Astrocyte of the cerebellum (primary cell): ENCODE results near the gene OLFM1.

ENCODE experiments used
- DNase-seq: peaks from one replicate; pipeline ENCODE4 v3.0.0-alpha.2; 2011; ENCODE audit warnings: low read depth
- H3K4me3 ChIP-seq: 2 replicates; pipeline ENCODE4 v1.5.1; 2011; ENCODE audit warnings: mild to moderate bottlenecking, low read depth, low read length, moderate library complexity
- in situ Hi-C: cut with HindIII; loops from 2 replicates; pipeline ENCODE4 v1.10.0; 2017; ENCODE audit warnings: low sequenced_read_pairs
- TF ChIP-seq, protein P1 (sequence below): IDR thresholded peaks from 2 replicates; pipeline ENCODE4 v1.5.1; 2012; ENCODE audit warnings: low read length, low read depth, moderate library complexity, mild to moderate bottlenecking; ENCODE audit errors: missing control alignments

OLFM1 gene

DNA sequence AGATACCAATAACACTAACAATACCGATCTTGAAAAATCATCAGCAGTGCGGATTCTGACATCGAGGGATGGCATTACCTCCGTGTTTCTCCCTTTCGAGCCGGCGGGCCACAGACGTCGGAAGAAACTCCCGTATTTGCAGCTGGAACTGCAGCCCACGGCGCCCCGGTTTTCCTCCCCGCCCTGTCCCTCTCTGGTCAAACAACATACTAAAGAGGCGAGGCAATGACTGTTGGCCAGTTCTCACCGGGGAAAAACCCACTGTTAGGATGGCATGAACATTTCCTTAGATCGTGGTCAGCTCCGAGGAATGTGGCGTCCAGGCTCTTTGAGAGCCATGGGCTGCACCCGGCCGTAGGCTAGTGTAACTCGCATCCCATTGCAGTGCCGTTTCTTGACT is 32.8 kb downstream of the OLFM1 start:
- in situ Hi-C loops, result no loop called here
- DNase-seq, result no peak
- TF ChIP-seq, protein P1, sequence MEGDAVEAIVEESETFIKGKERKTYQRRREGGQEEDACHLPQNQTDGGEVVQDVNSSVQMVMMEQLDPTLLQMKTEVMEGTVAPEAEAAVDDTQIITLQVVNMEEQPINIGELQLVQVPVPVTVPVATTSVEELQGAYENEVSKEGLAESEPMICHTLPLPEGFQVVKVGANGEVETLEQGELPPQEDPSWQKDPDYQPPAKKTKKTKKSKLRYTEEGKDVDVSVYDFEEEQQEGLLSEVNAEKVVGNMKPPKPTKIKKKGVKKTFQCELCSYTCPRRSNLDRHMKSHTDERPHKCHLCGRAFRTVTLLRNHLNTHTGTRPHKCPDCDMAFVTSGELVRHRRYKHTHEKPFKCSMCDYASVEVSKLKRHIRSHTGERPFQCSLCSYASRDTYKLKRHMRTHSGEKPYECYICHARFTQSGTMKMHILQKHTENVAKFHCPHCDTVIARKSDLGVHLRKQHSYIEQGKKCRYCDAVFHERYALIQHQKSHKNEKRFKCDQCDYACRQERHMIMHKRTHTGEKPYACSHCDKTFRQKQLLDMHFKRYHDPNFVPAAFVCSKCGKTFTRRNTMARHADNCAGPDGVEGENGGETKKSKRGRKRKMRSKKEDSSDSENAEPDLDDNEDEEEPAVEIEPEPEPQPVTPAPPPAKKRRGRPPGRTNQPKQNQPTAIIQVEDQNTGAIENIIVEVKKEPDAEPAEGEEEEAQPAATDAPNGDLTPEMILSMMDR, result no peak
- no peak overlapping the region for H3K4me3 ChIP-seq

DNA sequence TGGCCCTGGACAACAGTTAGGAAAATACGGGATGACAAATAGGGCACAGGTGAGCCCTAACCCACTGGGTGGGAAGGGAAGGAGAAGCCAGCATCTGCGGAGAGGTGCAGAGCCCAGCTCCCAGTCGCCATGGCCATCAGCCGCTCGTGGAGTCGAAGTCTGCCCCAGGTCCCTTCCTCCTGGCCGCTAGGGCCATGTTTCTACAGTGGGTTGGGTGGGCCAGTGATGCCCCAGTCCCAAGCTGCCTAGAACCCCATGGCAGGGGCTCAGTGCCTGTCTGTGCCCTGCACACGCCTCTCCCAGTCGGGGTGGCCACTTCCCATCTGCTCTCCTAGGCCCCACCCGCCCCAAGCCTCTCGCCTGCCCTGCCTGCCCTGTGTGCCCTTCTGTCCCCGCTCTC is 34.8 kb downstream of the OLFM1 start:
- in situ Hi-C loops, result no loop called here
- DNase-seq, result no peak
- TF ChIP-seq, protein P1, result no peak

DNA sequence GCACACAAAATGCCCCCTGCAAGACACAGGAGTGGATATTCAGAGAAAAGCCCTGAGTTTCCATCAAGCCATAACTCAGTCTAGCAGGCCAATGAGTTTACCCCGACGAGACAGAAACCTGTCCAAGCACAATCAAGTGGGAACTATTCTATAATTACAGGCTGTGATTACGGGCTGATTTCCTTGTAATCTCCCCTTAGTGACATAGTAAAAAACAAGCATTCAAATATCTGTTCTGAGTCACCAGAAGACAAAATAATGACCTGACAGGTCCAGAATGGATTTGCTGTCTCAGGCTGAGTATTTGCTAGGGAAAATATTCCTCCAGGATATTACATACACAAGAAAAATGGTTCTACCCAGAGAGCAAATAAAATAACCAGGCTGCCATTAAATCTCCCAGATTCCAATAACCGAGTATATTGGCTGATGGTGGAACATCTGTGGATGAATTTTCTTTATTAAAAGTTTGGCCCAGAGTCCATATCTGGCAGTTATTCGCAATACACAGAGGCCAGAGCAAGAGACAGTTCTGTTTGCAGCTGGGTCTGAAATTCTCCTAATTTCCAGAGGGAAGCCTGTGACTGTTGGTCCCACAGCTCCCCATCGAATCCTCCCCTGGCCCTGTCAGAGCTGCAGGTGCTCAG is 35.8 kb downstream of the OLFM1 start:
- no peak overlapping the region for H3K4me3 ChIP-seq
- in situ Hi-C loops, result no loop called here
- TF ChIP-seq, protein P1, result no peak
- no peak for DNase-seq

More for the DNA sequence above, 34.8 kb downstream of the OLFM1 start:
- no peak overlapping the region for H3K4me3 ChIP-seq

DNA sequence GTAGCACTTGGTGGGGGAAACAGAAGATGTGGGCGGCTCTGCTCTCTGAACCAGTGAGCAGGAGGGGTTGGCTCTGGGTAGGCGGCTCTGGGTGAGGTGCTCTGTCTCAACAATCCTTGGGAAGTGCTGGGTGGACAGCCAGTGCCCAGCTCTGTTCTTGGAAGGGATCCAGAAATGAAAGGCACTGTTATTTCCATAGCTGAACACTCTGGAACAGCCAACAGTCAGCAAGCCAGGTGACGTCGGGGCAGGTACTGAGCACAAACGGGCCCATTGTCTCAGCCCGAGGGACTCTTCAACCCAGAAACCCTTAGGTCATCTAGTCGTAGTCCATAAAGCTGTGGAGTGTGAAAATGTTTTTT is 36.3 kb downstream of the OLFM1 start:
- DNase-seq, result no peak
- no peak overlapping the region for H3K4me3 ChIP-seq
- in situ Hi-C loops, result no loop called here
- TF ChIP-seq, protein P1, result no peak

DNA sequence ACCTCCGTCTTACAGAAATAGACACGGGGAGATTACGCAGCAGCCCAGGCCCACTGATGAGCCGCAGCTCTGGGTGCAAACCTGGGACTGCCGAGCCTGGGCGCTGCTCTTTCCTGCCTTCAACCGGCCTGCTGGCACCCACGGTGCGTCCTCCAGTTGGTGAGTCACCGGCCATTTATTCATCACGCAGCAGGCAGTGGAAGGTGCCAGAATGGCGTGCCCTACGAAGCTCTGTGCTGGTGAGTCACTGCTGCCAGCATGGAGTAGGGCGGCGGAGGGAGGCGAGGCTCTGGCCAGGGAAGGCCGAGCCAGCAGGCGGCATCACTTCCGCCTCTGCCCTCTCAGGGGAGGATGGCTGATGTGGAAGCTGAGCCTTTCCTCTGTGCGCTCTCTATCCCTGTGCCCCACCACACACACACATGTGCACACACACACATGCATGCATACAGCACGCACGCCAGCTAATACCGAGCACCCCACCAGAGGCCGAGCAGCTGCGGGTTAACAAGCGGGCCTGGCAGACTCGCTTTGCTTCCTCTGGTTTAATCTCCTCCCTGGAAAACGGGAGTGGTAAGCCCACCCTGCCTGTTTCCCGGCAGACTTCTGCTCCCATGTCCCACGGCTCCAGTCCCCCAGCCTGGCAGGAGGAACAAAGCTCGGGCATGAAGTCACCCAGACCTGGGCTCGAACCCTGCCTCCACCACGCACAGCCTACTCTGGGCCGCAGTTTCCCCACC is 39.2 kb downstream of the OLFM1 start:
- DNase-seq, result no peak
- TF ChIP-seq, protein P1, result no peak
- no peak overlapping the region for H3K4me3 ChIP-seq
- in situ Hi-C loops, result no loop called here

DNA sequence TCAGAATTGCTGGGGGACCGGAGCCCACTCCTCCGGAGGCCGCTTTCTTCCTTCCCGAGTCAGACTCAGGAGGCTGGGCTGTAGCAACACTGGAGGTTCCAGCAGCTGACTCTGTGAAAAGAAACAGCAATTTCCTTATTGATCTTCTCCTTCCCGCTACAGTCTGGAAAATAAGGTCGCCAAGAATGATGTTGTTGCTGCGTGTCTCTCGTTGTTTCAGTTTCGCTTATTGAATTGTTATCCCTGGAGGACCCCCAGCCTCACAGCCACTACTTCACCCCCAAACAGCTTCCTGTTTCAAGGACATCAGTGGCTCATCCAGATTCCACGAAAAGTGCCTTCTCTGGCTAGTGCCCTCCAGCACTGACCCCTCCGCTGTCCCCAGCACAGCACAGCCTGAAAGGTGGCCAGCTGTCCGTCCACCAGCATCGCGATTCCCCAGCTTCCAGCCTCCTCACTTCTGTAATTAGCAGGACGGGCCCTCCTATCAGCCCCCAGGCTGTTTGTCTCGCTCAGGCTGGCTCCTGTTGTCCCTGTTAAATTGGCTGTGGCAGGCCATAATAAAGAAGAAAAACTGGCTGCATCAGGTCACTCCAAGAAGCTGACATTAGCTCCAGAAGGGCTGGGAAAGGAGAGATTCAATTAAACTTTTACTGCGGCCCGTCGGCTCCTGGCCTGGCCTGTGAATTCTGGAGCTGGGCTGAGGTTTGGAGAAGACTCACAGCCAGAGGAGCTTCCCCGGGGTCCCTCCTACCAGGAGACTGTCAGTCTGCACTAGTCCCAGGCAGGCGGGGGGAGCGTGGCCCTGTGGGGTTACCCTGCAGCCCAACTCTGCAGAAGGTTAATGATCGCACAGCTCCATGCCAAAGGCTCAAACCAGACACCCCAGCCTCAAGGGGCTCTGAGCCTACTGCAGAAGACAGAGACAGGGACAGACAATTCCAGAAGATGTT is 40.5 kb downstream of the OLFM1 start:
- in situ Hi-C loops, result no loop called here
- H3K4me3 ChIP-seq, result no peak overlapping the region
- no peak for DNase-seq
- TF ChIP-seq, protein P1, result no peak
